SK-N-SH (cell line): ENCODE data around the gene KLF16. TPM values are rescaled to one million over a fixed set of nuclear protein-coding genes. Genes with fewer than 3 reads are reported as not detected.

Experiments used
- CTCF ChIA-PET: fragments of 300-600, 350-600 bp; formaldehyde crosslinking; extraction: SDS; loops from one replicate; lab custom pipeline; 2021; lab: Yijun Ruan, JAX
- POLR2A ChIA-PET: fragments of 350-600 bp; sonication (Branson Sonifier 250); formaldehyde crosslinking; extraction: SDS; loops from one replicate; lab custom pipeline; 2020; ENCODE audit warnings: antibody characterized with exemption, inconsistent platforms; lab: Yijun Ruan, JAX
- DNase-seq: peaks from one replicate; pipeline ENCODE4 v3.0.0; 2012
- H2AFZ ChIP-seq: fragments of 200-600 bp; sonication (generic); 2 replicates; pipeline ENCODE4 v1.8.1; 2016; ENCODE audit warnings: antibody characterized with exemption, mild to moderate bottlenecking, low read depth
- H3F3A ChIP-seq: fragments of 200-600 bp; sonication (generic); replicated peaks from 2 replicates; pipeline ENCODE3; 2016; ENCODE audit warnings: antibody characterized with exemption, mild to moderate bottlenecking; ENCODE audit not compliant: insufficient read depth
- H3K27ac ChIP-seq, 2 experiments: fragments of 200-500 bp in 1 of 2; fragments of 200-600 bp in 1 of 2; sonication (Bioruptor generic) in 1 of 2; sonication (generic), shearing (Covaris generic) in 1 of 2; 2 replicates each; pipeline versions ENCODE4 v1.5.1 to v1.6.1; 2014 to 2016; ENCODE audit warnings: low read depth in 2 of 2, inconsistent platforms in 1 of 2, low read length in 1 of 2, mild to moderate bottlenecking in 1 of 2, mixed read lengths in 1 of 2
- H3K27me3 ChIP-seq: fragments of 200-600 bp; sonication (generic), shearing (Covaris generic); 2 replicates; pipeline ENCODE4 v1.6.1; 2016; ENCODE audit warnings: mixed run types; ENCODE audit not compliant: insufficient read depth
- H3K36me3 ChIP-seq, 2 experiments: fragments of 200-500 bp in 1 of 2; fragments of 200-600 bp in 1 of 2; sonication (Bioruptor generic) in 1 of 2; sonication (generic) in 1 of 2; replicated peaks in 1 of 2; 2 replicates each; pipeline versions ENCODE3 to v1.5.1; 2014 to 2016; ENCODE audit warnings: low read length in 1 of 2, mild to moderate bottlenecking in 1 of 2; ENCODE audit not compliant: insufficient read depth in 2 of 2, control insufficient read depth in 1 of 2
- H3K4me1 ChIP-seq, 2 experiments: fragments of 200-500 bp in 1 of 2; fragments of 200-600 bp in 1 of 2; sonication (Bioruptor generic) in 1 of 2; sonication (generic), shearing (Covaris generic) in 1 of 2; 2 replicates each; pipeline versions ENCODE4 v1.5.1 to v1.6.1; 2014 to 2016; ENCODE audit warnings: low read depth in 1 of 2, low read length in 1 of 2, mixed run types in 1 of 2; ENCODE audit not compliant: insufficient read depth in 2 of 2, control insufficient read depth in 1 of 2
- H3K4me2 ChIP-seq: fragments of 200-600 bp; sonication (generic), shearing (Covaris generic); 2 replicates; pipeline ENCODE4 v1.6.1; 2017; ENCODE audit warnings: mixed run types
- H3K4me3 ChIP-seq, 2 experiments: fragments of 200-500 bp in 1 of 2; fragments of 200-600 bp in 1 of 2; sonication (Bioruptor generic) in 1 of 2; sonication (generic), shearing (Covaris generic) in 1 of 2; 2 replicates each; pipeline versions ENCODE4 v1.5.1 to v1.8.1; 2014 to 2016; ENCODE audit warnings: low read depth in 2 of 2, inconsistent platforms in 1 of 2, low read length in 1 of 2, mild to moderate bottlenecking in 1 of 2, mixed read lengths in 1 of 2, moderate library complexity in 1 of 2
- H3K79me2 ChIP-seq: fragments of 200-600 bp; sonication (generic); 2 replicates; pipeline ENCODE4 v1.8.1; 2017; ENCODE audit warnings: mild to moderate bottlenecking; ENCODE audit not compliant: insufficient read depth
- H3K9ac ChIP-seq: fragments of 200-600 bp; sonication (generic); 2 replicates; pipeline ENCODE4 v1.6.1; 2017; ENCODE audit warnings: mixed run types
- H3K9me2 ChIP-seq: fragments of 200-600 bp; sonication (generic); 2 replicates; pipeline ENCODE4 v1.6.1; 2017; ENCODE audit warnings: mixed run types
- H3K9me3 ChIP-seq: fragments of 200-600 bp; sonication (generic); 2 replicates; pipeline ENCODE4 v1.6.1; 2017; ENCODE audit warnings: mixed run types, mild to moderate bottlenecking, moderate library complexity
- H4K20me1 ChIP-seq: fragments of 200-600 bp; sonication (generic); 2 replicates; pipeline ENCODE4 v1.6.1; 2017; ENCODE audit warnings: mild to moderate bottlenecking, mixed run types; ENCODE audit not compliant: insufficient read depth
- CHD2 ChIP-seq: fragments of 150-350 bp; IDR thresholded peaks from 2 replicates; pipeline ENCODE4 v1.6.1; 2018; ENCODE audit warnings: low read length; ENCODE audit not compliant: partially characterized antibody
- ELF1 ChIP-seq: IDR thresholded peaks from 2 replicates; pipeline ENCODE4 v1.4.0; 2012
- EP300 ChIP-seq, 2 experiments: IDR thresholded peaks; 2 replicates each; pipeline versions ENCODE4 v1.4.0 to v1.6.1; 2012; ENCODE audit warnings: borderline replicate concordance in 1 of 2, low read depth in 1 of 2, low read length in 1 of 2
- EZH2phosphoT487 ChIP-seq: fragments of 200-600 bp; sonication (generic); IDR thresholded peaks from 2 replicates; pipeline ENCODE4 v1.6.1; 2017; ENCODE audit warnings: low read depth, mixed run types, mild to moderate bottlenecking, antibody characterized with exemption, moderate library complexity, borderline replicate concordance
- FOXM1 ChIP-seq: IDR thresholded peaks from 2 replicates; pipeline ENCODE4 v1.4.0; 2012; ENCODE audit warnings: low read depth, mild to moderate bottlenecking
- MEF2A ChIP-seq: IDR thresholded peaks from 2 replicates; pipeline ENCODE4 v1.4.0; 2012; ENCODE audit warnings: low read depth, borderline replicate concordance
- NFIC ChIP-seq: IDR thresholded peaks from 2 replicates; pipeline ENCODE4 v1.4.0; 2012; ENCODE audit warnings: borderline replicate concordance
- NRF1 ChIP-seq: IDR thresholded peaks from 2 replicates; pipeline ENCODE4 v1.6.1; 2012; ENCODE audit warnings: low read depth, mild to moderate bottlenecking, low read length
- RAD21 ChIP-seq: IDR thresholded peaks from 2 replicates; pipeline ENCODE4 v1.6.1; 2012; ENCODE audit warnings: mild to moderate bottlenecking, low read length
- SIN3A ChIP-seq: IDR thresholded peaks from 2 replicates; pipeline ENCODE4 v1.6.1; 2012; ENCODE audit warnings: low read depth, mild to moderate bottlenecking, low read length, moderate library complexity, borderline replicate concordance
- SMC3 ChIP-seq: IDR thresholded peaks from 2 replicates; pipeline ENCODE4 v1.6.1; 2012; ENCODE audit warnings: low read depth, low read length, improper control_type of control experiment
- TAF1 ChIP-seq: IDR thresholded peaks from 2 replicates; pipeline ENCODE4 v1.6.1; 2012; ENCODE audit warnings: low read depth, mild to moderate bottlenecking, low read length, moderate library complexity, borderline replicate concordance
- TCF12 ChIP-seq: IDR thresholded peaks from 2 replicates; pipeline ENCODE4 v1.4.0; 2012
- ZBTB33 ChIP-seq: IDR thresholded peaks from 2 replicates; pipeline ENCODE4 v1.4.0; 2012; ENCODE audit warnings: low read depth, borderline replicate concordance
- WGBS: methylation state at CpG from one replicate; pipeline ENCODE4 v1.1.6; 2017; ENCODE audit warnings: low lambda C conversion rate; 5-methylcytosine and 5-hydroxymethylcytosine counted together
- polyA plus RNA-seq, 3 experiments: library from polyadenylated mRNA; depleted of rRNA; stranded (reverse); fragments of >200 nt; gene quantifications; 2 replicates each; pipeline ENCODE4 v1.2.3, GENCODE V29; 2012
- TF ChIP-seq, protein P1 (sequence below): fragments of 200-600 bp; sonication (generic); IDR thresholded peaks from 2 replicates; pipeline ENCODE4 v1.6.1; 2017; ENCODE audit warnings: antibody characterized with exemption, mild to moderate bottlenecking, moderate library complexity
- TF ChIP-seq, protein P2 (sequence below): fragments of 150-350 bp; IDR thresholded peaks from 2 replicates; pipeline ENCODE4 v1.6.1; 2016; ENCODE audit warnings: mild to moderate bottlenecking, low read depth, low read length
- TF ChIP-seq, protein P3 (sequence below): IDR thresholded peaks from 2 replicates; pipeline ENCODE4; 2012

The KLF16 gene
- polyA plus RNA-seq, 1 of the 3 experiments (the other 2 are of a cell fraction): 16.1 TPM

DNA sequence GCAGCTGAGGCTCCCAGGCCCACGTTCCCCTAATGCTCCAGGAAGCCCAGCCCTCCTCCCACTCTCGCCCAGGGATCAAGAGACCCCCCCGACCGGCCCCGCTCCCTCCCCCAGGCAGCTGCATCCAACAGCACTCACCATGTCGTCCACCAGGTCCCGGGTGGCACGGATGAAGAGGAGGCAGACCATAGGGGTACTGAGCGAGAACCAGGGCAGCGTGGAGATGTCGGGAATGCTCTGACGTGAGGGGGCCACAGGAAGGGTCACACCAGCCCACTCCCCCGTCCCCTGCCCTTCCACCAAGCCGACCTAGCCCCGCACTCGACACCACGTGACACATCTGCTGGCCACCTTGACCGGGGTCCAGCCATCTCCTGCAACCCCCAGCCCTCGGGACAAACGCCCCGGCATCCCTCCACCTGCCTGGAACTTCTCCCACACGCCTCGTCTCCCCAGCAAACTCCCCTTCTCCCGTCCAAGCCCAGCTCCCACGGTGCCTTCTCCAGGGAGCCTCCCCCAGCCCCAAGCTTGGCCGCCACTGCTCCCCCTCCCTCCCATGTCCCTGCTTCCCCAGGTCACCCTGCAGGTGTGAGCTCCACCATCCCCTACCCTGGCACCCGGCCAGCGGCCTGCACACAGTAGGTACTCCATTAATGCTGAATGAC is 56.2 kb downstream of the KLF16 start (continued):
- no peak for TF ChIP-seq CHD2
- TF ChIP-seq, all 33 proteins: peak for 0

- ChIA-PET CTCF (interaction anchor here (1.6 to 3.4 kb wide), 3 partner anchors 10 to 20 kb away, joined by 6 to 14 read pairs (median 8); no protein-coding TSS in a partner anchor), POLR2A (no interaction called here)
- H3K27me3 ChIP-seq: no peaks in the 10 kb centered on the region
- no peak overlapping the region for H2AFZ ChIP-seq
- no peak overlapping the region for H3K9ac ChIP-seq
- DNase-seq: no peak
- H3K4me2 ChIP-seq: no peak overlapping the region
- H3K4me3 ChIP-seq: no peak overlapping the region
- H3K79me2 ChIP-seq: no peaks in the 10 kb centered on the region
- H3K4me1 ChIP-seq: peaks cover 0 to 1% of the 10 kb centered on the region in 2 experiments; a peak in 1 of 4 replicates
- H3K9me3 ChIP-seq: no peaks in the 10 kb centered on the region
- H3K9me2 ChIP-seq: no peaks in the 10 kb centered on the region
- TF ChIP-seq SIN3A: no peak
- TF ChIP-seq CHD2: no peak
- no peak for TF ChIP-seq ZBTB33
- no peak for TF ChIP-seq RAD21
- TF ChIP-seq NRF1: no peak
- no peak for TF ChIP-seq FOXM1
- TF ChIP-seq, protein P1, sequence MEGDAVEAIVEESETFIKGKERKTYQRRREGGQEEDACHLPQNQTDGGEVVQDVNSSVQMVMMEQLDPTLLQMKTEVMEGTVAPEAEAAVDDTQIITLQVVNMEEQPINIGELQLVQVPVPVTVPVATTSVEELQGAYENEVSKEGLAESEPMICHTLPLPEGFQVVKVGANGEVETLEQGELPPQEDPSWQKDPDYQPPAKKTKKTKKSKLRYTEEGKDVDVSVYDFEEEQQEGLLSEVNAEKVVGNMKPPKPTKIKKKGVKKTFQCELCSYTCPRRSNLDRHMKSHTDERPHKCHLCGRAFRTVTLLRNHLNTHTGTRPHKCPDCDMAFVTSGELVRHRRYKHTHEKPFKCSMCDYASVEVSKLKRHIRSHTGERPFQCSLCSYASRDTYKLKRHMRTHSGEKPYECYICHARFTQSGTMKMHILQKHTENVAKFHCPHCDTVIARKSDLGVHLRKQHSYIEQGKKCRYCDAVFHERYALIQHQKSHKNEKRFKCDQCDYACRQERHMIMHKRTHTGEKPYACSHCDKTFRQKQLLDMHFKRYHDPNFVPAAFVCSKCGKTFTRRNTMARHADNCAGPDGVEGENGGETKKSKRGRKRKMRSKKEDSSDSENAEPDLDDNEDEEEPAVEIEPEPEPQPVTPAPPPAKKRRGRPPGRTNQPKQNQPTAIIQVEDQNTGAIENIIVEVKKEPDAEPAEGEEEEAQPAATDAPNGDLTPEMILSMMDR: no peak
- no peak for TF ChIP-seq EZH2phosphoT487
- TF ChIP-seq NFIC: no peak
- TF ChIP-seq SMC3: no peak
- TF ChIP-seq, protein P2, sequence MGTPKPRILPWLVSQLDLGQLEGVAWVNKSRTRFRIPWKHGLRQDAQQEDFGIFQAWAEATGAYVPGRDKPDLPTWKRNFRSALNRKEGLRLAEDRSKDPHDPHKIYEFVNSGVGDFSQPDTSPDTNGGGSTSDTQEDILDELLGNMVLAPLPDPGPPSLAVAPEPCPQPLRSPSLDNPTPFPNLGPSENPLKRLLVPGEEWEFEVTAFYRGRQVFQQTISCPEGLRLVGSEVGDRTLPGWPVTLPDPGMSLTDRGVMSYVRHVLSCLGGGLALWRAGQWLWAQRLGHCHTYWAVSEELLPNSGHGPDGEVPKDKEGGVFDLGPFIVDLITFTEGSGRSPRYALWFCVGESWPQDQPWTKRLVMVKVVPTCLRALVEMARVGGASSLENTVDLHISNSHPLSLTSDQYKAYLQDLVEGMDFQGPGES: no peak
- no peak for TF ChIP-seq MEF2A
- TF ChIP-seq EP300 (IDR thresholded peaks at IDR 0.05; ENCODE audit: borderline replicate concordance in 1 of 2, low read depth in 1 of 2, low read length in 1 of 2): no peak
- TF ChIP-seq TAF1: no peak
- TF ChIP-seq TCF12: no peak
- TF ChIP-seq, protein P3, sequence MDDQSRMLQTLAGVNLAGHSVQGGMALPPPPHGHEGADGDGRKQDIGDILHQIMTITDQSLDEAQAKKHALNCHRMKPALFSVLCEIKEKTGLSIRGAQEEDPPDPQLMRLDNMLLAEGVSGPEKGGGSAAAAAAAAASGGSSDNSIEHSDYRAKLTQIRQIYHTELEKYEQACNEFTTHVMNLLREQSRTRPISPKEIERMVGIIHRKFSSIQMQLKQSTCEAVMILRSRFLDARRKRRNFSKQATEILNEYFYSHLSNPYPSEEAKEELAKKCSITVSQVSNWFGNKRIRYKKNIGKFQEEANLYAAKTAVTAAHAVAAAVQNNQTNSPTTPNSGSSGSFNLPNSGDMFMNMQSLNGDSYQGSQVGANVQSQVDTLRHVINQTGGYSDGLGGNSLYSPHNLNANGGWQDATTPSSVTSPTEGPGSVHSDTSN: no peak
- no peak for TF ChIP-seq ELF1
- no peaks in the 10 kb centered on the region for H4K20me1 ChIP-seq
- no peaks in the 10 kb centered on the region for H3K36me3 ChIP-seq
- WGBS: 87% methylated on average over 21 of the region's 45 CpGs
- no peak overlapping the region for H3K27ac ChIP-seq
- no peaks in the 10 kb centered on the region for H3F3A ChIP-seq
Observed at GRCh38 chr19:1806184-1807029, 57.0 kb downstream of the KLF16 start.
